H1 (cell line): Measurements from ENCODE around the gene ZBTB38. TPM values are rescaled to one million over a fixed set of nuclear protein-coding genes. Genes with fewer than 3 reads are reported as not detected.

ENCODE experiments used
- NANOG ChIP-seq: IDR thresholded peaks from 2 replicates; pipeline ENCODE4 v1.6.1; 2011; ENCODE audit warnings: low read length, low read depth, mild to moderate bottlenecking, inconsistent platforms; ENCODE audit not compliant: insufficient read depth, poor library complexity, severe bottlenecking
- SP1 ChIP-seq: IDR thresholded peaks from 2 replicates; pipeline ENCODE4 v1.6.1; 2011; ENCODE audit warnings: low read depth, low read length
- ZNF274 ChIP-seq: IDR thresholded peaks from 2 replicates; pipeline ENCODE4 v1.7.0; 2012; ENCODE audit warnings: low read length, borderline replicate concordance; ENCODE audit errors: extremely low read depth
- polyA plus RNA-seq, 7 experiments: library from polyadenylated mRNA; depleted of rRNA in 3 of 7; stranded (reverse) in 5 of 7; unstranded in 2 of 7; fragments of >200 nt in 5 of 7; fragments of 200-250 nt in 2 of 7; gene quantifications; 1 replicate in 5 of 7; 2 replicates in 1 of 7; 4 replicates in 1 of 7; pipeline versions ENCODE4 v1.2.1 to v1.2.3, GENCODE V29; 2011 to 2013; ENCODE audit warnings: missing spikeins in 2 of 7, mixed read lengths in 2 of 7
- total RNA-seq: library from RNA; stranded (reverse); fragmentation: NEBNext Ultra II Directional; extraction: Animal tissue kit (Norgen Biotek cat#: 25700); gene quantifications from 2 replicates; pipeline ENCODE4 v1.2.1, GENCODE V29; 2021

ZBTB38 gene
- total and polyA plus RNA-seq, 2 of the 8 experiments (the other 6 are each of a cell fraction or from before 2014, with no cell fraction given), result 4.4 to 10.5 TPM

GRCh38 chr3:141392416-141392815 lies 24.1 kb downstream of the ZBTB38 start (continued):
- TF ChIP-seq ZNF274 (no peak), NANOG (no peak), SP1 (no peak)
